Cardiac muscle cell (in vitro differentiated cells and primary cell): ENCODE measurements around the gene GP9. TPM values are rescaled to one million over a fixed set of nuclear protein-coding genes. Genes with fewer than 3 reads are reported as not detected.

ENCODE experiments used
- DNase-seq, 2 donors: peaks; one replicate each; pipeline versions ENCODE4 v3.0.0 to v3.0.0-alpha.2; 2010 to 2017; ENCODE audit warnings: low read depth in 1 of 2, low spot score in 1 of 2
- H3K27ac ChIP-seq: fragments of 200-600 bp; sonication (generic); 2 replicates; pipeline ENCODE4 v1.5.1; 2016
- H3K27me3 ChIP-seq: fragments of 200-600 bp; sonication (generic); 2 replicates; pipeline ENCODE4 v1.6.0; 2016; ENCODE audit warnings: control low read depth
- H3K36me3 ChIP-seq: fragments of 200-600 bp; sonication (generic); 2 replicates; pipeline ENCODE4 v1.5.1; 2016; ENCODE audit warnings: control low read depth
- H3K4me1 ChIP-seq: fragments of 200-600 bp; sonication (generic); 2 replicates; pipeline ENCODE4 v1.8.1; 2017; ENCODE audit warnings: low read depth, mild to moderate bottlenecking, mixed run types
- H3K4me3 ChIP-seq: fragments of 200-600 bp; sonication (generic); 2 replicates; pipeline ENCODE4 v1.5.1; 2016; ENCODE audit warnings: mild to moderate bottlenecking
- H3K9me3 ChIP-seq: fragments of 200-600 bp; sonication (generic); 2 replicates; pipeline ENCODE4 v1.5.1; 2017; ENCODE audit warnings: low read depth, mild to moderate bottlenecking, control low read depth
- CTCF ChIP-seq: IDR thresholded peaks from 2 replicates; pipeline ENCODE4 v1.5.1; 2012; ENCODE audit warnings: low read depth, mild to moderate bottlenecking, low read length
- polyA plus RNA-seq: library from polyadenylated mRNA; unstranded; fragments of >200 nt; fragmentation: Nextera tagmentation; extraction: Ambion mirVana; gene quantifications from 2 replicates; pipeline ENCODE4 v1.2.1, GENCODE V29; 2016
- total RNA-seq: library from RNA; depleted of rRNA; stranded (reverse); fragments of >200 nt; gene quantifications from 2 replicates; pipeline ENCODE4 v1.2.3, GENCODE V29; 2016

Gene GP9
- total and polyA plus RNA-seq, 2 experiments from 2014 or later = not detected

DNA sequence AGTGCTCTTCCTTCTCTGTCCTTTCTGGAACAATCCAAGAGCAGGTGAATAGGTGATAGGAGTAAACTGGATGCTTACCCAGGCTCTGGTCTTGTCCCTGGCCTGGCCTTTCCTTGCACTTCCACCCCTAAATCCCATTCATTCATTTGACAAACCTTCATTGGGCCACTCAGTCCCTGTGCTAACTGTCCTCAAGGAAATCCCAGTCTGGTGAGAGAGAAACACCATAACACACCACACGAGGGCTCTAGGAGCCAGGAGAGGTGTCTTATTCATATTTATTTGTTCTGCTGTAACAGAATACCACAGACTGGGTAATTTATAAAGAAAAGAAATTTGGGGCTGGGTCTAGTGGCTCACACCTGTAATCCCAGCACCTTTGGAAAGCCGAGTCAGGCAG lies 36.7 kb upstream of the GP9 start:
- Histone ChIP-seq H3K27me3 (peaks cover 3% of the 10 kb centered on the region), H3K9me3 (no peaks in the 10 kb centered on the region), H3K27ac (no peak overlapping the region), H3K36me3 (no peaks in the 10 kb centered on the region), H3K4me1 (no peaks in the 10 kb centered on the region), H3K4me3 (no peak overlapping the region)
- no peak for DNase-seq
- TF ChIP-seq CTCF = peak; percentile 7

DNA sequence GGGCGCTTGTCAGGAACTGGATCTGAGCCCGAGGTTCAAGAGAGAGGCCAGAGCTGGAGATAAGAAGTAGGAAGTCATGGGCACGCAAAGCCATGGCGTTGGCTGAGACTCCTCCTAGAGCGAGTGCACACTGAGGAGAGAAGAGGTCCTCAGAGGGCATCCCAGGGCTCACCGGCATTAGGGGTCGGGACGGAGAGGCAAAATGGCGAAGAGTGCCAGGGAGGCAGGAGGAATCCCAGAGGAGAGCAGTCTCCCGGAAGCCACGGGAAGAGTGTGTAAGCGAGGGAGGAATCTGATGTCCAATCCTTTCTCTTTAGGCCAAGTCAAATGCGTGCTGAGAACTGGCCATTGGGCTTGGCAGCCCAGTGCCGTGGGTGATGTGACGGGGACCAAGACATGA lies 35.5 kb upstream of the GP9 start:
- H3K4me1 ChIP-seq = no peaks in the 10 kb centered on the region
- no peak for DNase-seq
- no peaks in the 10 kb centered on the region for H3K9me3 ChIP-seq
- no peak overlapping the region for H3K4me3 ChIP-seq
- no peak overlapping the region for H3K27ac ChIP-seq
- H3K27me3 ChIP-seq = peaks cover 3% of the 10 kb centered on the region
- no peak for TF ChIP-seq CTCF
- H3K36me3 ChIP-seq = no peaks in the 10 kb centered on the region

DNA sequence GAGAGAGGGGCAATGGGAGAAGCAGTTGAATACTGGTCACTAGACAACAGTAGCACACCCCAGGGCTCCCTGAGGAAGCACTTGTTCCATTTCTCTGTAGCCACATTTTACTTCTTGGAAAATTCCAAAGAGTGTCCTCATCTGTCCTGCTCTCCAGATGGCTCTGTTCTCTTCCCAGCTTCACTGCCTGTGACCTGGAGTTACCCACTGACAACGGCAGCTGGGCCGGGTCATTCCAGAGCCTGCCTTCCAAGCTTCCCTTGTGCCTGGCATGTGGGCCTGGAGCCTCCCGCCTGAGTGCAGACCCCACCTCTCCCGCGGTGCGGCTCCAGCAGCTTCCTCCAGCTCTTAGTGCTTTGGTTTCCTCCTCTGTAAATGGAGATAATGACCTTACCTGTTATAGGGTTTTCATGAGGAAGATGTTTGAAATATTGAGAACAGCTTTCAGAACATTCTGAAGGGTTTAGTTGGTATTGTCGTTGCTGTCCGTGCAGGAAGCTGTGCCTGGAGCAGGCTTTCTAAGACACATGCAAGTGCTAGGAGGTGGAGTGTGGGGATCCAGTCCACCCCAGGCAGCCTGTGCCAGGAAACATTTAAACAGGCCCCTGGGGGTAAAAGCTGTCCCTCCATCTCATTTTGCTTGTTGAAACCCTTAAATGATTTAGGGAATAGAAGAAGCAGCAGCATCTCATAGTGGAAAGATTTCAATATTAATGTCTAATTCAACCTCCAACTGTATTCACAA lies 34.7 kb upstream of the GP9 start:
- Histone ChIP-seq H3K4me1 (no peaks in the 10 kb centered on the region), H3K36me3 (no peaks in the 10 kb centered on the region), H3K27ac (no peak overlapping the region), H3K9me3 (no peaks in the 10 kb centered on the region), H3K4me3 (no peak overlapping the region), H3K27me3 (peaks cover 3% of the 10 kb centered on the region)
- TF ChIP-seq CTCF = no peak
- no peak for DNase-seq

DNA sequence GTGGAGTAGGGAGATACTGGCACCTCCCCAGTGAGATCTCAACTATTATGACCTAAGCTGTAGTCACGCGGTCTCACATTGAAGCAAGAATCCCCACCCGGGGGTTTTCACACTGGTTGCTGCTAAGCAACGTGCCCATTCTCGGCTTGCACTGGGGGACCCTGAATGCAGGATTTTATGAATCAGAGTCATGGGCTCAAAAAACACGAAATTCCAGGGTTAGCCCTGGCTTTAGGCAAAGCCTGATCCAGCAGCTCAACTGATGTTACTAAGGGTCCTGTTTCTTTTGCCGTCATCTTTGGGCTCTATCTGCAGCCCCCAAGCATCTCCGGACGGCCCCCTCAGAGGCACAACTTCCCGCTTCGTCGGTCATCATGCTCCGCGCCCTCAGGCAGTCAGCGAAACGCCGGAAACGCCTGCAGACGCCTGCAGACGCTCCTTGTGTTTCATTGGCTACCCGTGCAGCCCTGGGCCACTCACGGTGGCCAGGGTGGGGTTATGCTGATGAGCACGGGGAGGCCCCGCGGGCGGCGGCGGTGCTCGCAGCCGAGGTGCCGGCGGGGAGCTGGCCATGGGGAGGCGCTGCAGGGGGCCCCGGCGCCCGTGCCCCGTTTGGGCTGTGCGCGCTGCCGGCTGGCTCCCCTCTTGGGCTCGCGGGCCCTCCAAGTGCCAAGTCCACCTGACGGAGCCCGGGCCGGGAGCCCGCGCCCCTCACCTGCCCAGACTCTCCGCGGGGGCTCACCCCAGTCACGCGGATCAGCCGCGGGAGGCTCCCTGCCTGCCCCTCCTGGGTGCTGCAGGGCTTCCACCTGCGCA lies 33.6 kb upstream of the GP9 start:
- peaks cover 3% of the 10 kb centered on the region for H3K27me3 ChIP-seq
- H3K4me3 ChIP-seq = peak overlapping the region; percentile 24
- DNase-seq = peak; percentile 90 to 94
- no peak overlapping the region for H3K27ac ChIP-seq
- peak; percentile 39 for TF ChIP-seq CTCF
- H3K36me3 ChIP-seq = no peaks in the 10 kb centered on the region
- no peaks in the 10 kb centered on the region for H3K9me3 ChIP-seq
- H3K4me1 ChIP-seq = no peaks in the 10 kb centered on the region

- DNase-seq = no peak
- H3K4me3 ChIP-seq = peak overlapping the region; percentile 24
- H3K4me1 ChIP-seq = no peaks in the 10 kb centered on the region
- H3K27me3 ChIP-seq = peaks cover 3% of the 10 kb centered on the region
- H3K9me3 ChIP-seq = no peaks in the 10 kb centered on the region
- no peak for TF ChIP-seq CTCF
- no peaks in the 10 kb centered on the region for H3K36me3 ChIP-seq
- no peak overlapping the region for H3K27ac ChIP-seq
Observed at GRCh38 chr3:129027544-129027880, 33.1 kb upstream of the GP9 start.
